Upper lobe of left lung (tissue), 6 donors: Measurements from ENCODE around the gene HOXB4. TPM values are rescaled to one million over a fixed set of nuclear protein-coding genes. Genes with fewer than 3 reads are reported as not detected.

Experiments used
- ATAC-seq, 2 donors: fragments of 200-7000 bp; cut with Tn5 transposase; one replicate each; pipeline ENCODE4 v1.9.1; 2022; ENCODE audit warnings: mild to moderate bottlenecking in 2 of 2, moderate library complexity in 2 of 2; ENCODE audit not compliant: low FRiP score in 2 of 2
- DNase-seq, 2 donors: peaks; one replicate each; pipeline ENCODE4 v3.0.0-alpha.2; 2019 to 2020
- H3K27ac ChIP-seq, 4 donors: fragments of 200-600 bp; sonication (generic); one replicate each; pipeline ENCODE4 v1.5.1; 2016 to 2019
- H3K27me3 ChIP-seq, 4 donors: fragments of 200-600 bp; sonication (generic); one replicate each; pipeline ENCODE4 v1.5.1; 2017 to 2019
- H3K36me3 ChIP-seq, 4 donors: fragments of 200-600 bp; sonication (generic); one replicate each; pipeline ENCODE4 v1.5.1; 2016 to 2019
- H3K4me1 ChIP-seq, 4 donors: fragments of 200-600 bp; sonication (generic); one replicate each; pipeline ENCODE4 v1.5.1; 2018 to 2019
- H3K4me3 ChIP-seq, 4 donors: fragments of 200-600 bp; sonication (generic); one replicate each; pipeline ENCODE4 v1.5.1; 2017 to 2019; ENCODE audit warnings: mild to moderate bottlenecking in 2 of 4, moderate library complexity in 1 of 4
- H3K9me3 ChIP-seq, 4 donors: fragments of 200-600 bp; sonication (generic); one replicate each; pipeline ENCODE4 v1.5.1; 2018 to 2019
- CTCF ChIP-seq, 6 experiments: fragments of 450-650 bp in 4 of 6; fragments of 200-600 bp in 2 of 6; sonication (generic) in 2 of 6; IDR thresholded peaks; one replicate each; pipeline ENCODE4 v1.5.1; 2016 to 2019; ENCODE audit warnings: antibody characterized with exemption in 6 of 6
- EP300 ChIP-seq, 4 donors: sonication (generic); formaldehyde crosslinking; IDR thresholded peaks; one replicate each; pipeline ENCODE4 v1.5.1; 2017; ENCODE audit warnings: antibody characterized with exemption in 4 of 4, control low read depth in 2 of 4
- POLR2A ChIP-seq, 4 donors: fragments of 450-650 bp; IDR thresholded peaks; one replicate each; pipeline ENCODE4 v1.5.1; 2016 to 2017; ENCODE audit warnings: antibody characterized with exemption in 4 of 4, mild to moderate bottlenecking in 2 of 4
- POLR2AphosphoS5 ChIP-seq, 2 donors: sonication (generic); formaldehyde crosslinking; IDR thresholded peaks; one replicate each; pipeline ENCODE4 v1.5.1; 2017; ENCODE audit warnings: antibody characterized with exemption in 2 of 2
- WGBS, 2 donors: methylation state at CpG; one replicate each; pipeline ENCODE4 v1.1.5; 2017 to 2018; 5-methylcytosine and 5-hydroxymethylcytosine counted together
- total RNA-seq, 6 donors: library from RNA; depleted of rRNA in 4 of 6; stranded (reverse); fragments of >200 nt in 4 of 6; gene quantifications; one replicate each; pipeline versions ENCODE4 v1.1.0 to v1.2.1, GENCODE V29; 2016 to 2021
- donor health status: DM: no; HTN: no; CAD: no; lungs with moderate emphysema.
- donor health status: DM: no; HTN: yes; CAD: no; lungs with severe emphysema.

Gene HOXB4
- total RNA-seq, 6 donors from 2014 or later = 0.61 to 5.6 (median 2.0) TPM

- Histone ChIP-seq H3K4me1 (peaks cover 5 to 15% (median 10%) of the 10 kb centered on the region in 4 donors), H3K36me3 (no peaks in the 10 kb centered on the region), H3K4me3 (peak overlapping the region in 1 of 4 donors; percentile 2), H3K27ac (peak overlapping the region in 2 of 4 donors; percentile 65 to 87), H3K27me3 (peaks cover 0 to 19% (median 9%) of the 10 kb centered on the region in 4 donors), H3K9me3 (no peaks in the 10 kb centered on the region)
- WGBS, 2 donors = 16 to 18% methylated on average over 33 of the region's 33 CpGs
- TF ChIP-seq CTCF (IDR thresholded peaks at IDR 0.05) (no peak), POLR2AphosphoS5 (IDR thresholded peaks at IDR 0.05) (no peak), POLR2A (IDR thresholded peaks at IDR 0.05) (no peak), EP300 (IDR thresholded peaks at IDR 0.05) (no peak)
- ATAC-seq = no peak
- no peak for DNase-seq
Measured at GRCh38 chr17:48568499-48569239, 9.5 kb downstream of the HOXB4 start.

- H3K27me3 ChIP-seq = peaks cover 0 to 28% (median 10%) of the 10 kb centered on the region in 4 donors
- peaks cover 5 to 15% (median 10%) of the 10 kb centered on the region in 4 donors for H3K4me1 ChIP-seq
- DNase-seq (no peak), ATAC-seq (no peak)
- H3K9me3 ChIP-seq = no peaks in the 10 kb centered on the region
- peak overlapping the region; percentile 7 to 87 (median 45) for H3K27ac ChIP-seq
- 37 to 50% methylated on average over 2 of the region's 2 CpGs for WGBS, 2 donors
- no peak overlapping the region for H3K4me3 ChIP-seq
- TF ChIP-seq EP300 (IDR thresholded peaks at IDR 0.05) (no peak), CTCF (IDR thresholded peaks at IDR 0.05) (no peak), POLR2AphosphoS5 (IDR thresholded peaks at IDR 0.05) (no peak), POLR2A (IDR thresholded peaks at IDR 0.05) (no peak)
- no peaks in the 10 kb centered on the region for H3K36me3 ChIP-seq
Measured at GRCh38 chr17:48567646-48568354, 10.3 kb downstream of the HOXB4 start.

- ATAC-seq (no peak), DNase-seq (no peak)
- Histone ChIP-seq H3K9me3 (no peaks in the 10 kb centered on the region), H3K4me3 (no peak overlapping the region), H3K27ac (peak overlapping the region; percentile 7 to 87 (median 34)), H3K4me1 (peaks cover 5 to 15% (median 10%) of the 10 kb centered on the region in 4 donors), H3K27me3 (peaks cover 0 to 28% (median 10%) of the 10 kb centered on the region in 4 donors), H3K36me3 (no peaks in the 10 kb centered on the region)
- TF ChIP-seq POLR2A (IDR thresholded peaks at IDR 0.05) (no peak), CTCF (IDR thresholded peaks at IDR 0.05) (no peak), EP300 (IDR thresholded peaks at IDR 0.05) (no peak), POLR2AphosphoS5 (IDR thresholded peaks at IDR 0.05) (no peak)
- 37 to 54% methylated on average over 3 to 6 of the region's 6 CpGs for WGBS, 2 donors
Measured at GRCh38 chr17:48567209-48567608, 10.9 kb downstream of the HOXB4 start.

GRCh38 chr17:48566717-48567116 lies 11.4 kb downstream of the HOXB4 start:
- TF ChIP-seq POLR2AphosphoS5 (IDR thresholded peaks at IDR 0.05) (no peak), POLR2A (IDR thresholded peaks at IDR 0.05) (no peak), EP300 (IDR thresholded peaks at IDR 0.05) (no peak), CTCF (IDR thresholded peaks at IDR 0.05) (no peak)
- H3K36me3 ChIP-seq = no peaks in the 10 kb centered on the region
- no peak for ATAC-seq
- peaks cover 0 to 28% (median 10%) of the 10 kb centered on the region in 4 donors for H3K27me3 ChIP-seq
- H3K4me3 ChIP-seq = no peak overlapping the region
- 43 to 49% methylated on average over 2 of the region's 2 CpGs for WGBS, 2 donors
- no peaks in the 10 kb centered on the region for H3K9me3 ChIP-seq
- peak overlapping the region in 3 of 4 donors; percentile 7 to 83 (median 42) for H3K27ac ChIP-seq
- no peak for DNase-seq
- H3K4me1 ChIP-seq = peaks cover 5 to 15% (median 10%) of the 10 kb centered on the region in 4 donors
